ENCODE results near the gene MYH16. TPM values are rescaled to one million over a fixed set of nuclear protein-coding genes. Genes with fewer than 3 reads are reported as not detected.

MYH16 gene
- total and polyA plus RNA-seq, 2 experiments from 2014 or later = not detected

DNA sequence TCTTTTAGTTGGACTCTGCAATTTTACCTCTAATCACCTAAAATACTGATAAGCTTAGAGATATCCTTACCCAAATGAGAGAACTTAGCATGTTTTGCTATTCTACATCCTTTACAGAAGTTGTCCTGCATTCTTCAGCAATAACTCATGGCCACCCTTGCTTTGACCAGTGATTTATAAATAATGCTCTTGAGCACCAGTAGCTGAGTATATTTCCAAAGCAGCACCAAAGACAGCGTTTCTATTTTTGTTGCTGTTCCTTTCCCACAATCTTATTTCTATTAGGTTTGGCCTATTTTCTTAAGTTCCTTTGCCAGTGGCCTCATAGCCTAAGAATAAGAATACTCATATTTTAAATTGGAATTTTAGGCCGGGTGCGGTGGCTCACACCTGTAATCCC is 68.0 kb downstream of the MYH16 start (continued):
- TF ChIP-seq, protein P1, sequence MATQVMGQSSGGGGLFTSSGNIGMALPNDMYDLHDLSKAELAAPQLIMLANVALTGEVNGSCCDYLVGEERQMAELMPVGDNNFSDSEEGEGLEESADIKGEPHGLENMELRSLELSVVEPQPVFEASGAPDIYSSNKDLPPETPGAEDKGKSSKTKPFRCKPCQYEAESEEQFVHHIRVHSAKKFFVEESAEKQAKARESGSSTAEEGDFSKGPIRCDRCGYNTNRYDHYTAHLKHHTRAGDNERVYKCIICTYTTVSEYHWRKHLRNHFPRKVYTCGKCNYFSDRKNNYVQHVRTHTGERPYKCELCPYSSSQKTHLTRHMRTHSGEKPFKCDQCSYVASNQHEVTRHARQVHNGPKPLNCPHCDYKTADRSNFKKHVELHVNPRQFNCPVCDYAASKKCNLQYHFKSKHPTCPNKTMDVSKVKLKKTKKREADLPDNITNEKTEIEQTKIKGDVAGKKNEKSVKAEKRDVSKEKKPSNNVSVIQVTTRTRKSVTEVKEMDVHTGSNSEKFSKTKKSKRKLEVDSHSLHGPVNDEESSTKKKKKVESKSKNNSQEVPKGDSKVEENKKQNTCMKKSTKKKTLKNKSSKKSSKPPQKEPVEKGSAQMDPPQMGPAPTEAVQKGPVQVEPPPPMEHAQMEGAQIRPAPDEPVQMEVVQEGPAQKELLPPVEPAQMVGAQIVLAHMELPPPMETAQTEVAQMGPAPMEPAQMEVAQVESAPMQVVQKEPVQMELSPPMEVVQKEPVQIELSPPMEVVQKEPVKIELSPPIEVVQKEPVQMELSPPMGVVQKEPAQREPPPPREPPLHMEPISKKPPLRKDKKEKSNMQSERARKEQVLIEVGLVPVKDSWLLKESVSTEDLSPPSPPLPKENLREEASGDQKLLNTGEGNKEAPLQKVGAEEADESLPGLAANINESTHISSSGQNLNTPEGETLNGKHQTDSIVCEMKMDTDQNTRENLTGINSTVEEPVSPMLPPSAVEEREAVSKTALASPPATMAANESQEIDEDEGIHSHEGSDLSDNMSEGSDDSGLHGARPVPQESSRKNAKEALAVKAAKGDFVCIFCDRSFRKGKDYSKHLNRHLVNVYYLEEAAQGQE (IDR thresholded peaks at IDR 0.05; ENCODE audit: unreplicated experiment) = no peak
- no peak for TF ChIP-seq EZH2 (IDR thresholded peaks at IDR 0.05; ENCODE audit: low read depth, unreplicated experiment)
- TF ChIP-seq ZNF331 (CRISPR knock-in tag; IDR thresholded peaks at IDR 0.05; ENCODE audit: low read depth) = no peak
- no peak for TF ChIP-seq NANOG (IDR thresholded peaks at IDR 0.05; ENCODE audit: borderline replicate concordance)
- no peak for TF ChIP-seq ZNF114 (CRISPR knock-in tag; IDR thresholded peaks at IDR 0.05)
- TF ChIP-seq POLR2AphosphoS5 (IDR thresholded peaks at IDR 0.05; ENCODE audit: low read depth) = no peak
- TF ChIP-seq JUNB (IDR thresholded peaks at IDR 0.05; ENCODE audit: unreplicated experiment) = no peak

DNA sequence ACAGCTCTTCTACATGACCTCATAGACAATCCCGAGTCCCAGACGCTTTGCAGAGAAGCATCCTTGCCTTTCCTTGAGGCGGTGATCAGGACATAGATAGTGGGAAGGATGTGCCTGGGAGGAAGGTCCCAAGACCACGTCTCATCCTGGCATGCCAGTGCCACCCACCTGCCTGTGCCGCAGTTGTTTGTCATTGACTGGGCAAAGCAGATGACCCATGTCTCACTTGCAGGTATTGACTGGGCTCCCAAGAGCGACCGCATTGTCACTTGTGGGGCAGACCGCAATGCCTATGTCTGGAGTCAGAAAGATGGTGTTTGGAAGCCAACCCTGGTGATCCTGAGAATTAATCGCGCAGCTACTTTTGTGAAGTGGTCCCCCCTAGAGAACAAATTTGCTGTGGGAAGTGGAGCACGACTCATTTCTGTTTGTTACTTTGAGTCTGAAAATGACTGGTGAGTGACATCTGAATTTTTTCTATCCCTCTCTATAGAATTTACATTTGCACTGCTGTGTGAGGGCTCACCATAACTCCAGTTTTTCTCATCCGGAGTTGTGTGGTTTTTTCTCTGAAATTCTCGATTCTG is 71.5 kb downstream of the MYH16 start:
- Mint-ChIP-seq H3K9me3 (no peaks in the 10 kb centered on the region), H3K4me1 (no peaks in the 10 kb centered on the region), H3K27me3 (ENCODE audit: insufficient read depth, low read depth, poor library complexity) (peaks cover 2% of the 10 kb centered on the region), H3K36me3 (ENCODE audit: low read depth) (peaks cover 40% of the 10 kb centered on the region), H3K4me3 (no peak overlapping the region), H3K27ac (no peak overlapping the region)
- Histone ChIP-seq H3K36me3 (ENCODE audit: insufficient read depth) (peaks cover 39% of the 10 kb centered on the region), H3K9me2 (ENCODE audit: insufficient read depth) (no peaks in the 10 kb centered on the region), H3K4me2 (no peak overlapping the region), H3K4me1 (ENCODE audit: insufficient read depth) (no peaks in the 10 kb centered on the region), H3K27ac (ENCODE audit: low read depth) (no peak overlapping the region), H2AFZ (no peak overlapping the region), H3F3A (replicated peaks; ENCODE audit: low read depth) (no peaks in the 10 kb centered on the region), H3K4me3 (no peak overlapping the region), H3K27me3 (ENCODE audit: insufficient read depth) (no peaks in the 10 kb centered on the region), H3K79me2 (replicated peaks; ENCODE audit: insufficient read depth) (no peaks in the 10 kb centered on the region), H4K20me1 (replicated peaks; ENCODE audit: insufficient read depth) (no peaks in the 10 kb centered on the region)
- DNase-seq (ENCODE audit: low spot score) (no peak), ATAC-seq (no peak)
- TF ChIP-seq ZNF331 (CRISPR knock-in tag; IDR thresholded peaks at IDR 0.05; ENCODE audit: low read depth) (no peak), EZH2 (IDR thresholded peaks at IDR 0.05; ENCODE audit: low read depth, unreplicated experiment) (no peak), JUNB (IDR thresholded peaks at IDR 0.05; ENCODE audit: unreplicated experiment) (no peak), POLR2AphosphoS5 (IDR thresholded peaks at IDR 0.05; ENCODE audit: low read depth) (no peak), NANOG (IDR thresholded peaks at IDR 0.05; ENCODE audit: borderline replicate concordance) (no peak), STAT1 (IDR thresholded peaks at IDR 0.05; ENCODE audit: unreplicated experiment) (no peak), CREB1 (CRISPR knock-in tag; IDR thresholded peaks at IDR 0.05; ENCODE audit: low read depth) (no peak), ZNF114 (CRISPR knock-in tag; IDR thresholded peaks at IDR 0.05) (no peak), EZH2phosphoT487 (IDR thresholded peaks at IDR 0.05; ENCODE audit: unreplicated experiment) (no peak)
- TF ChIP-seq, protein P1 (IDR thresholded peaks at IDR 0.05; ENCODE audit: unreplicated experiment) = no peak
- TF ChIP-seq, protein P2, sequence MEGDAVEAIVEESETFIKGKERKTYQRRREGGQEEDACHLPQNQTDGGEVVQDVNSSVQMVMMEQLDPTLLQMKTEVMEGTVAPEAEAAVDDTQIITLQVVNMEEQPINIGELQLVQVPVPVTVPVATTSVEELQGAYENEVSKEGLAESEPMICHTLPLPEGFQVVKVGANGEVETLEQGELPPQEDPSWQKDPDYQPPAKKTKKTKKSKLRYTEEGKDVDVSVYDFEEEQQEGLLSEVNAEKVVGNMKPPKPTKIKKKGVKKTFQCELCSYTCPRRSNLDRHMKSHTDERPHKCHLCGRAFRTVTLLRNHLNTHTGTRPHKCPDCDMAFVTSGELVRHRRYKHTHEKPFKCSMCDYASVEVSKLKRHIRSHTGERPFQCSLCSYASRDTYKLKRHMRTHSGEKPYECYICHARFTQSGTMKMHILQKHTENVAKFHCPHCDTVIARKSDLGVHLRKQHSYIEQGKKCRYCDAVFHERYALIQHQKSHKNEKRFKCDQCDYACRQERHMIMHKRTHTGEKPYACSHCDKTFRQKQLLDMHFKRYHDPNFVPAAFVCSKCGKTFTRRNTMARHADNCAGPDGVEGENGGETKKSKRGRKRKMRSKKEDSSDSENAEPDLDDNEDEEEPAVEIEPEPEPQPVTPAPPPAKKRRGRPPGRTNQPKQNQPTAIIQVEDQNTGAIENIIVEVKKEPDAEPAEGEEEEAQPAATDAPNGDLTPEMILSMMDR (conservative IDR thresholded peaks at IDR 0.05; ENCODE audit: low read depth in 2 of 2) = no peak
